DND-41 (cell line): ENCODE measurements around the gene CEP350.
"Not testable (repeated sequence)": the region's sequence is repeated elsewhere in the genome, so short reads cannot be mapped to it uniquely, and the experiment has no call there.

ENCODE experiments used
- ATAC-seq: fragments of 200-7000 bp; cut with Tn5 transposase; 3 replicates; pipeline ENCODE4 v1.9.1; 2021; ENCODE audit warnings: low read depth; ENCODE audit not compliant: insufficient read depth
- DNase-seq: peaks from one replicate; pipeline ENCODE4 v3.0.0-alpha.2; 2020
- H2AFZ ChIP-seq: 2 replicates; pipeline ENCODE4 v1.6.0; 2012; ENCODE audit warnings: low read depth, low read length
- H3K27ac ChIP-seq: 2 replicates; pipeline ENCODE4 v1.5.1; 2012; ENCODE audit warnings: low read length, inconsistent platforms
- H3K27me3 ChIP-seq: fragments of 200-600 bp; sonication (generic); 2 replicates; pipeline ENCODE4 v1.6.0; 2012; ENCODE audit warnings: low read length, mild to moderate bottlenecking, inconsistent platforms; ENCODE audit not compliant: insufficient read depth, poor library complexity
- H3K36me3 ChIP-seq: 2 replicates; pipeline ENCODE4 v1.5.1; 2012; ENCODE audit warnings: low read length, inconsistent platforms; ENCODE audit not compliant: insufficient read depth
- H3K4me1 ChIP-seq: 2 replicates; pipeline ENCODE4 v1.5.1; 2012; ENCODE audit warnings: mild to moderate bottlenecking, low read length; ENCODE audit not compliant: insufficient read depth
- H3K4me2 ChIP-seq: 2 replicates; pipeline ENCODE4 v1.6.0; 2012; ENCODE audit warnings: mild to moderate bottlenecking, moderate library complexity, low read length, inconsistent platforms; ENCODE audit not compliant: insufficient read depth
- H3K4me3 ChIP-seq, 2 experiments: fragments of 200-600 bp in 1 of 2; shearing (Covaris generic) in 1 of 2; 2 replicates each; pipeline ENCODE4 v1.5.1; 2012 to 2016; ENCODE audit warnings: inconsistent platforms in 2 of 2, low read length in 2 of 2, mild to moderate bottlenecking in 2 of 2, low read depth in 1 of 2, moderate library complexity in 1 of 2
- H3K79me2 ChIP-seq: 2 replicates; pipeline ENCODE4 v1.6.0; 2012; ENCODE audit warnings: low read length, inconsistent platforms; ENCODE audit not compliant: insufficient read depth
- H3K9ac ChIP-seq: 2 replicates; pipeline ENCODE4 v1.6.0; 2012; ENCODE audit warnings: low read depth, mild to moderate bottlenecking, inconsistent platforms, low read length, moderate library complexity
- H3K9me3 ChIP-seq: 2 replicates; pipeline ENCODE4 v1.5.1; 2012; ENCODE audit warnings: low read length, moderate library complexity, mild to moderate bottlenecking, inconsistent platforms; ENCODE audit not compliant: insufficient read depth, severe bottlenecking
- H4K20me1 ChIP-seq: 2 replicates; pipeline ENCODE4 v1.6.0; 2012; ENCODE audit warnings: low read length; ENCODE audit not compliant: insufficient read depth
- CTCF ChIP-seq: IDR thresholded peaks from 2 replicates; pipeline ENCODE4 v1.5.1; 2012; ENCODE audit warnings: borderline replicate concordance, low read length, moderate library complexity, mild to moderate bottlenecking; ENCODE audit not compliant: poor library complexity, severe bottlenecking; ENCODE audit errors: extremely low read depth
- EZH2 ChIP-seq: IDR thresholded peaks from 3 replicates; pipeline ENCODE4 v1.6.1; 2012; ENCODE audit warnings: borderline replicate concordance, low read depth, mild to moderate bottlenecking, moderate library complexity, low read length, inconsistent platforms; ENCODE audit not compliant: severe bottlenecking

The CEP350 gene

DNA sequence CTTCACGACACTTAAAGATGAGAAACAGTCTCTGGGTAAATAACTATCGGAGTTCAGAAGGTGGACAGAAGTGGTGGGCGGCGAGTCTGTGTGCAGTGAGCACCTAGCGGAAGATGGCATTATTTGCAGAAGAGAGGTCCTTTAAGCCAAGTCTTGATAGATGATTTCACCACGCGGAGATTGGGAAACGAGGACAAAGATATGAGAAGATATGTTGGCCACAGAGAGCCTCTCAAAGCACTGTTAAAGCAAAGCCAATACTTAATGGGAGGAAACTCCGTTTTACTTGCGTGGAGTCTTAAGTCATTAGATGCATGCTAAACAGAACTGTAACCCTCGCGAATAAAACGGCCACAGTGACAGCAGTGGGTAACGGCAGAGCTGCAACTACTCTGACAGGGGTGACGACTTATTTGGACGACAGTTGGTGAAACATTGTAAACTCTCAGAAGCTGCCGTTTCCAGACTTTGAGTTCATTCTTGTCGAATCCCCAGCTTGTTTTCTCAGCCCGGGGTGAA is 577 bp upstream of the CEP350 start:
- no peak for DNase-seq
- H3K4me2 ChIP-seq, result peak overlapping the region; percentile 67
- H3K4me3 ChIP-seq, result peak overlapping the region; percentile 32 to 91
- H3K27ac ChIP-seq, result peak overlapping the region; percentile 91
- H3K4me1 ChIP-seq, result peaks cover 41% of the 10 kb centered on the region
- H3K9ac ChIP-seq, result peak overlapping the region; percentile 91
- H2AFZ ChIP-seq, result peak overlapping the region; percentile 83
- H4K20me1 ChIP-seq, result peaks cover 23% of the 10 kb centered on the region
- H3K36me3 ChIP-seq, result no peaks in the 10 kb centered on the region; the same call in 1 of the 2 replicates
- no peak for ATAC-seq
- no peak for TF ChIP-seq EZH2
- TF ChIP-seq CTCF, result no peak
- no peaks in the 10 kb centered on the region for H3K27me3 ChIP-seq
- H3K79me2 ChIP-seq, result peaks cover 45% of the 10 kb centered on the region
- no peaks in the 10 kb centered on the region for H3K9me3 ChIP-seq

- peaks cover 57% of the 10 kb centered on the region for H3K79me2 ChIP-seq
- peaks cover 23% of the 10 kb centered on the region for H4K20me1 ChIP-seq
- peak overlapping the region; percentile 91 for H3K9ac ChIP-seq
- peak overlapping the region; percentile 84 for H3K27ac ChIP-seq
- H3K4me1 ChIP-seq, result peaks cover 46% of the 10 kb centered on the region
- H2AFZ ChIP-seq, result peak overlapping the region; percentile 80
- no peaks in the 10 kb centered on the region for H3K27me3 ChIP-seq
- no peaks in the 10 kb centered on the region; the same call in 1 of the 2 replicates for H3K36me3 ChIP-seq
- H3K9me3 ChIP-seq, result no peaks in the 10 kb centered on the region
- peak overlapping the region; percentile 79 for H3K4me2 ChIP-seq
- no peak for ATAC-seq
- H3K4me3 ChIP-seq, result peak overlapping the region; percentile 91 to 96
- TF ChIP-seq EZH2 (no peak), CTCF (peak; percentile 8)
- no peak for DNase-seq
These were observed 674 bp downstream of the CEP350 start for GRCh38 chr1:179955287-179955680.

DNA sequence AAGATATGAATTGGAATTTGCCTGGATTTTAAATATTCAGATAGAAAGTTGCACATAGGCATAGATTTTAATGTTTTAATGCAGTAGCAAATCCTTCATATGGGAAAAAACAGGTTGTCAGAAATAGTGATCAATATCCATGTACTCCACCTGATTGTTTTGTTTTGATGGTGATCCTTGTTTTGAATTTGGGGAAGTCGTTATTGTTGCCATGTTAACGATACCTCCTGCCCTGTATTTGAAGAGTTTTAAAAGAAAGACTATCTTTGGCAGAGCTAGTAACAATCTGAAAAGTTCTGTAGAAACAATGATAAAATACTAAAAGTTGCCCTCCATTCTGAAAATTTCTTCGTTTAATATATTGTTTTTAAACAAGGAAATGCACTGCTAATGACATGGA is 1.1 kb downstream of the CEP350 start:
- peaks cover 23% of the 10 kb centered on the region for H4K20me1 ChIP-seq
- ATAC-seq (no peak), DNase-seq (no peak)
- no peaks in the 10 kb centered on the region for H3K9me3 ChIP-seq
- H3K9ac ChIP-seq, result peak overlapping the region; percentile 91
- H3K36me3 ChIP-seq, result no peaks in the 10 kb centered on the region; the same call in 1 of the 2 replicates
- peak overlapping the region; percentile 79 for H3K4me2 ChIP-seq
- no peak overlapping the region for H2AFZ ChIP-seq
- H3K27me3 ChIP-seq, result no peaks in the 10 kb centered on the region
- H3K27ac ChIP-seq, result peak overlapping the region; percentile 84
- peaks cover 62% of the 10 kb centered on the region for H3K79me2 ChIP-seq
- H3K4me1 ChIP-seq, result peaks cover 46% of the 10 kb centered on the region
- TF ChIP-seq EZH2, result no peak
- peak overlapping the region; percentile 91 to 96 for H3K4me3 ChIP-seq

DNA sequence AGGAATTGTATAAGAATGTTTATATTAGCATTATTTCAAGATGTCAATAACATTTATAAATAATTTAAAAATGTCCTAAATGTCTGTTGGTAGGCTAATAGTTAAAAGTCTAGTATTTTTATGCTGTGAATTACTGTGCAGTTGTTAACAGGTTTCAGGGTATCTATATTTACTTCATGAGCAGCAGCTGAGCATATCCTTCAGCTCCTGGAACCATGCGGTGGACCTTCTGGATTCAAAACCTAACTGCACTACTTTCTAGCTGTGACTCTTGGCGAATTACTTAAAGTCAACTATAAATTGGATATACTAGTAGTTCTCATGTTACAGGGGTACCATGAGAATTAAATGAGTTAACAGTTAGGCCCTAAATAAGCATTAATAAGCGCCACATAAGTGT is 3.7 kb downstream of the CEP350 start:
- Histone ChIP-seq H2AFZ (no peak overlapping the region), H3K4me2 (peak overlapping the region; percentile 37; the same call in 1 of the 2 replicates), H3K9me3 (no peaks in the 10 kb centered on the region), H3K27me3 (no peaks in the 10 kb centered on the region), H3K36me3 (peaks cover 5% of the 10 kb centered on the region; the same call in 1 of the 2 replicates), H3K9ac (no peak overlapping the region), H3K27ac (no peak overlapping the region), H3K4me1 (peaks cover 38% of the 10 kb centered on the region), H3K79me2 (peaks cover 88% of the 10 kb centered on the region), H3K4me3 (no peak overlapping the region), H4K20me1 (peaks cover 33% of the 10 kb centered on the region)
- ATAC-seq, result no peak
- no peak for DNase-seq
- no peak for TF ChIP-seq EZH2
- no peak for TF ChIP-seq CTCF

- ATAC-seq, H3K4me3 ChIP-seq, H3K4me2 ChIP-seq, H3K27ac ChIP-seq, H2AFZ ChIP-seq, H3K27me3 ChIP-seq, H3K9ac ChIP-seq, DNase-seq: not testable (repeated sequence)
- Histone ChIP-seq H3K4me1 (peaks cover 13% of the 10 kb centered on the region), H3K9me3 (peaks cover 11% of the 10 kb centered on the region), H3K79me2 (peaks cover 100% of the 10 kb centered on the region), H3K36me3 (peaks cover 10% of the 10 kb centered on the region), H4K20me1 (peaks cover 25% of the 10 kb centered on the region; the same call in 1 of the 2 replicates)
These were observed 7.6 kb downstream of the CEP350 start for GRCh38 chr1:179962168-179962567.
